ENCODE results near the gene DENND2D. TPM values are rescaled to one million over a fixed set of nuclear protein-coding genes. Genes with fewer than 3 reads are reported as not detected.
A peak's percentile ranks its signal among the peaks of the same experiment; 100 is the strongest.

Gene DENND2D
- total RNA-seq, 1 donor from 2014 or later, result 3.7 TPM

DNA sequence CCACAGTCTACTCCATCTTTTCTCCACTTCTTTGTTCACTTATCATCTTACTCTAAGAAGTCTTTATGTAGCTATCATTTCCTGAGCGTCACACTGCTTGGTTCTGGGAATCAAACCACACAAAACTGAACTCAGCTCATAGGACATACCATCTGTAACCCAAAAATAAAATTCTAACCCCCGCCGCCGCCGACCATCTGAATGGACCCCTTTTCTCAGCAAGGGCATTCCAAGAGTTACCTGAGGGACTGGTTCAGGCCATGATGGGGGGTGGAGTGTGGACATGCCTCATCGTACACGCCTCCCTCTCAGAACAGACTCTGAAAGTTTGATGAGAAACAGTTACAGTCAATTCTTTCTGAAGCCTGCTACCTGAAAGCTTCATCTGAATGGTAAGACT lies 14.4 kb upstream of the DENND2D start:
- Histone ChIP-seq H3K4me3 (ENCODE audit: low read length in 3 of 3) (no peak overlapping the region), H3K27ac (ENCODE audit: low read depth, low read length) (no peak overlapping the region), H3K36me3 (ENCODE audit: control insufficient read depth in 3 of 3, insufficient read depth in 3 of 3, low read length in 3 of 3) (no peaks in the 10 kb centered on the region), H3K4me1 (ENCODE audit: control insufficient read depth in 3 of 3, insufficient read depth in 3 of 3, low read length in 3 of 3) (no peaks in the 10 kb centered on the region), H3K9ac (ENCODE audit: low read depth in 1 of 3, low read length in 3 of 3) (no peak overlapping the region), H3K27me3 (ENCODE audit: control insufficient read depth in 3 of 3, insufficient read depth in 3 of 3, low read length in 3 of 3) (peaks cover 0 to 3% (median 0%) of the 10 kb centered on the region in 3 donors), H3K9me3 (ENCODE audit: control insufficient read depth in 3 of 3, low read length in 3 of 3) (no peaks in the 10 kb centered on the region)

GRCh38 chr1:111214074-111214801 lies 13.8 kb upstream of the DENND2D start:
- H3K4me1 ChIP-seq (ENCODE audit: control insufficient read depth in 3 of 3, insufficient read depth in 3 of 3, low read length in 3 of 3), result no peaks in the 10 kb centered on the region
- H3K4me3 ChIP-seq (ENCODE audit: low read length in 3 of 3), result no peak overlapping the region
- H3K36me3 ChIP-seq (ENCODE audit: control insufficient read depth in 3 of 3, insufficient read depth in 3 of 3, low read length in 3 of 3), result no peaks in the 10 kb centered on the region
- H3K9ac ChIP-seq (ENCODE audit: low read depth in 1 of 3, low read length in 3 of 3), result no peak overlapping the region
- peaks cover 0 to 3% (median under 1%) of the 10 kb centered on the region in 3 donors for H3K27me3 ChIP-seq (ENCODE audit: control insufficient read depth in 3 of 3, insufficient read depth in 3 of 3, low read length in 3 of 3)
- H3K27ac ChIP-seq (ENCODE audit: low read depth, low read length), result no peak overlapping the region
- H3K9me3 ChIP-seq (ENCODE audit: control insufficient read depth in 3 of 3, low read length in 3 of 3), result no peaks in the 10 kb centered on the region

DNA sequence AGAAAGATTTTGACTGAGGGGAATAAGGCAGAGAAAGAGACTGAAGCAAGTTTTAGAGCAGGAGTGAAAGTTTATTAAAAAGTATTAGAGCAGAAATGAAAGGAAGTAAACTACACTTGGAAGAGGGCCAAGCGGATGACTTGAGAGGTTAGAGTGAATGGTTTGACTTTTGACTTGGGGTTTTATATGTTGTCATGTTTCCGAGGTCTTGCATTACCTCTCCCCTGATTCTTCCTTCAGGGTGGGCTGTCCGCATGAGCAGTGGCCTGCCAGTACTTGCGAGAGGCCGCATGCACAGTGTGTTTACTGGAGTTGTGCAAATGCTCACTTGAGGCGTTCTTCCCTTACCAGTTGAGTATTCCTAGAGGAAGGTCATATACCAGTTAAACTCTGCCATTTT lies 13.0 kb upstream of the DENND2D start:
- Histone ChIP-seq H3K9me3 (ENCODE audit: control insufficient read depth in 3 of 3, low read length in 3 of 3) (no peaks in the 10 kb centered on the region), H3K27ac (ENCODE audit: low read depth, low read length) (no peak overlapping the region), H3K4me1 (ENCODE audit: control insufficient read depth in 3 of 3, insufficient read depth in 3 of 3, low read length in 3 of 3) (no peaks in the 10 kb centered on the region), H3K4me3 (ENCODE audit: low read length in 3 of 3) (no peak overlapping the region), H3K27me3 (ENCODE audit: control insufficient read depth in 3 of 3, insufficient read depth in 3 of 3, low read length in 3 of 3) (peaks cover 0 to 6% (median 5%) of the 10 kb centered on the region in 3 donors), H3K36me3 (ENCODE audit: control insufficient read depth in 3 of 3, insufficient read depth in 3 of 3, low read length in 3 of 3) (no peaks in the 10 kb centered on the region), H3K9ac (ENCODE audit: low read depth in 1 of 3, low read length in 3 of 3) (no peak overlapping the region)

GRCh38 chr1:111212634-111213335 lies 12.3 kb upstream of the DENND2D start:
- H3K9ac ChIP-seq (ENCODE audit: low read depth in 1 of 3, low read length in 3 of 3), result no peak overlapping the region
- no peaks in the 10 kb centered on the region for H3K36me3 ChIP-seq (ENCODE audit: control insufficient read depth in 3 of 3, insufficient read depth in 3 of 3, low read length in 3 of 3)
- no peaks in the 10 kb centered on the region for H3K9me3 ChIP-seq (ENCODE audit: control insufficient read depth in 3 of 3, low read length in 3 of 3)
- no peak overlapping the region for H3K4me3 ChIP-seq (ENCODE audit: low read length in 3 of 3)
- no peak overlapping the region for H3K27ac ChIP-seq (ENCODE audit: low read depth, low read length)
- peaks cover 0 to 6% (median 5%) of the 10 kb centered on the region in 3 donors for H3K27me3 ChIP-seq (ENCODE audit: control insufficient read depth in 3 of 3, insufficient read depth in 3 of 3, low read length in 3 of 3)
- no peaks in the 10 kb centered on the region for H3K4me1 ChIP-seq (ENCODE audit: control insufficient read depth in 3 of 3, insufficient read depth in 3 of 3, low read length in 3 of 3)

- Histone ChIP-seq H3K9ac (ENCODE audit: low read depth in 1 of 3, low read length in 3 of 3) (no peak overlapping the region), H3K36me3 (ENCODE audit: control insufficient read depth in 3 of 3, insufficient read depth in 3 of 3, low read length in 3 of 3) (no peaks in the 10 kb centered on the region), H3K27ac (ENCODE audit: low read depth, low read length) (no peak overlapping the region), H3K4me1 (ENCODE audit: control insufficient read depth in 3 of 3, insufficient read depth in 3 of 3, low read length in 3 of 3) (no peaks in the 10 kb centered on the region), H3K4me3 (ENCODE audit: low read length in 3 of 3) (no peak overlapping the region), H3K27me3 (ENCODE audit: control insufficient read depth in 3 of 3, insufficient read depth in 3 of 3, low read length in 3 of 3) (peaks cover 0 to 6% (median 5%) of the 10 kb centered on the region in 3 donors), H3K9me3 (ENCODE audit: control insufficient read depth in 3 of 3, low read length in 3 of 3) (no peaks in the 10 kb centered on the region)
Measured at GRCh38 chr1:111211921-111212320, 11.5 kb upstream of the DENND2D start.

DNA sequence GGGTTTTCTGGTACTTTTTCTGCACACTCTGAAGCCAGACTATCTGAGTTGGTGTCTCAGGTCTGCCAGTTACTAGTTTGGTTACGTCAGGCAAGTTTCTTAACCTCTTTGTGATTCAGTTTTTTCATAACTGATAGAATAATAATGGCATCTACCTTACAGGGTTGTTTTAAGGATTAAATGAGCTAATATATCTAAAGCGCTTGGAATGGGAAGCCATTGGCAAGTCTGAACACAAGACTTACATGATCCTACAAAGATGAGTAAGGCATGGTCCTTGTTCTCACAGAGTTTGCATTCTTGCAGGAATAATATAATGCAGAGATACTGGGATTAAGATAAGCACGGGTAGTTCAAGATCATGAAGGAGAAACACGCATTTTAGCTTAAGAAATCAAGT lies 9.2 kb upstream of the DENND2D start:
- Histone ChIP-seq H3K4me1 (ENCODE audit: control insufficient read depth in 3 of 3, insufficient read depth in 3 of 3, low read length in 3 of 3) (peaks cover under 1 to 2% (median 1%) of the 10 kb centered on the region in 3 donors), H3K4me3 (ENCODE audit: low read length in 3 of 3) (no peak overlapping the region), H3K36me3 (ENCODE audit: control insufficient read depth in 3 of 3, insufficient read depth in 3 of 3, low read length in 3 of 3) (no peaks in the 10 kb centered on the region), H3K9me3 (ENCODE audit: control insufficient read depth in 3 of 3, low read length in 3 of 3) (no peaks in the 10 kb centered on the region), H3K27me3 (ENCODE audit: control insufficient read depth in 3 of 3, insufficient read depth in 3 of 3, low read length in 3 of 3) (peaks cover 5 to 20% (median 14%) of the 10 kb centered on the region in 3 donors), H3K27ac (ENCODE audit: low read depth, low read length) (no peak overlapping the region), H3K9ac (ENCODE audit: low read depth in 1 of 3, low read length in 3 of 3) (no peak overlapping the region)

DNA sequence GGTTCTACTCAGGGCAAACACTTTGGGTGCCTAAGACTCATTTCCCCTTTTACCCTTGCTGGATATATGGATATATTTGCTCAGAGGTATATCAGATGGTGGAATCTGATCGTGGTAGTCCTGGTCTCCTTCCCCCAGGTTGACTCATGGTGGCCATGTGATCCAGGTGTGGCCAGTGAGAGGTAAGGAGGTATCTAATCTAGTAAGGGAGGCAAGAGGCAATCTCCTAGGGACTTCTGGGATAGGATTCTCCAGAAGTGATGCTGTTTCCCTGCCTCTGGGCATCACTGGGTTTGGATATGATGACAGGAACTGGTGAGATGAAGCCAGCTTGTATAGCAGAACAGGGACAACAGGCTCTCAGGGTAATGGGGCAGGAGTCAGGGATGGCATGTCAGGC lies 8.5 kb upstream of the DENND2D start:
- Histone ChIP-seq H3K4me3 (ENCODE audit: low read length in 3 of 3) (no peak overlapping the region), H3K27ac (ENCODE audit: low read depth, low read length) (no peak overlapping the region), H3K9ac (ENCODE audit: low read depth in 1 of 3, low read length in 3 of 3) (no peak overlapping the region), H3K4me1 (ENCODE audit: control insufficient read depth in 3 of 3, insufficient read depth in 3 of 3, low read length in 3 of 3) (peaks cover 3 to 6% (median 4%) of the 10 kb centered on the region in 3 donors), H3K9me3 (ENCODE audit: control insufficient read depth in 3 of 3, low read length in 3 of 3) (no peaks in the 10 kb centered on the region), H3K27me3 (ENCODE audit: control insufficient read depth in 3 of 3, insufficient read depth in 3 of 3, low read length in 3 of 3) (peaks cover 12 to 26% (median 21%) of the 10 kb centered on the region in 3 donors), H3K36me3 (ENCODE audit: control insufficient read depth in 3 of 3, insufficient read depth in 3 of 3, low read length in 3 of 3) (no peaks in the 10 kb centered on the region)

- Histone ChIP-seq H3K9me3 (ENCODE audit: control insufficient read depth in 3 of 3, low read length in 3 of 3) (no peaks in the 10 kb centered on the region), H3K4me1 (ENCODE audit: control insufficient read depth in 3 of 3, insufficient read depth in 3 of 3, low read length in 3 of 3) (peaks cover 3 to 16% (median 4%) of the 10 kb centered on the region in 3 donors), H3K9ac (ENCODE audit: low read depth in 1 of 3, low read length in 3 of 3) (no peak overlapping the region), H3K27ac (ENCODE audit: low read depth, low read length) (no peak overlapping the region), H3K36me3 (ENCODE audit: control insufficient read depth in 3 of 3, insufficient read depth in 3 of 3, low read length in 3 of 3) (no peaks in the 10 kb centered on the region), H3K27me3 (ENCODE audit: control insufficient read depth in 3 of 3, insufficient read depth in 3 of 3, low read length in 3 of 3) (peaks cover 15 to 30% (median 20%) of the 10 kb centered on the region in 3 donors), H3K4me3 (ENCODE audit: low read length in 3 of 3) (no peak overlapping the region)
Measured at GRCh38 chr1:111205714-111206050, 5.2 kb upstream of the DENND2D start.

GRCh38 chr1:111204983-111205713 lies 4.7 kb upstream of the DENND2D start:
- Histone ChIP-seq H3K27ac (ENCODE audit: low read depth, low read length) (no peak overlapping the region), H3K9me3 (ENCODE audit: control insufficient read depth in 3 of 3, low read length in 3 of 3) (no peaks in the 10 kb centered on the region), H3K27me3 (ENCODE audit: control insufficient read depth in 3 of 3, insufficient read depth in 3 of 3, low read length in 3 of 3) (peaks cover 15 to 34% (median 20%) of the 10 kb centered on the region in 3 donors), H3K9ac (ENCODE audit: low read depth in 1 of 3, low read length in 3 of 3) (no peak overlapping the region), H3K4me1 (ENCODE audit: control insufficient read depth in 3 of 3, insufficient read depth in 3 of 3, low read length in 3 of 3) (peaks cover 3 to 16% (median 4%) of the 10 kb centered on the region in 3 donors), H3K36me3 (ENCODE audit: control insufficient read depth in 3 of 3, insufficient read depth in 3 of 3, low read length in 3 of 3) (no peaks in the 10 kb centered on the region), H3K4me3 (ENCODE audit: low read length in 3 of 3) (peak overlapping the region in 1 of 3 donors; percentile 57)

All from skeletal muscle tissue (tissue), 4 donors.